Iris pigment epithelial cell (primary cell): ENCODE results near the gene RPS6KA2.
"Not testable (repeated sequence)": the region's sequence is repeated elsewhere in the genome, so short reads cannot be mapped to it uniquely, and the experiment has no call there.

Source experiments
- DNase-seq: peaks from one replicate; pipeline ENCODE4 v3.0.0-alpha.2; 2011; ENCODE audit warnings: low read depth

The RPS6KA2 gene

GRCh38 chr6:166366921-166367320 lies 260.1 kb downstream of the RPS6KA2 start:
- no peak for DNase-seq

- peak; percentile 15 for DNase-seq
These were observed 261.2 kb downstream of the RPS6KA2 start for GRCh38 chr6:166365806-166366205.

- peak; percentile 38 for DNase-seq
These were observed 261.8 kb downstream of the RPS6KA2 start for GRCh38 chr6:166365221-166365620.

- no peak for DNase-seq
These were observed 262.6 kb downstream of the RPS6KA2 start for GRCh38 chr6:166364456-166364855.

- not testable (repeated sequence) for DNase-seq
These were observed 264.6 kb downstream of the RPS6KA2 start for GRCh38 chr6:166362427-166362826.

GRCh38 chr6:166361077-166361429 lies 266.0 kb downstream of the RPS6KA2 start:
- DNase-seq, result no peak

GRCh38 chr6:166360243-166361076 lies 266.6 kb downstream of the RPS6KA2 start:
- peak; percentile 33 for DNase-seq
